ENCODE results near the gene DENND5B. TPM values are rescaled to one million over a fixed set of nuclear protein-coding genes. Genes with fewer than 3 reads are reported as not detected.

DENND5B gene
- total RNA-seq, 1 donor from 2014 or later, result 42.9 TPM

GRCh38 chr12:31362759-31363415 lies 228.0 kb downstream of the DENND5B start:
- no peak for DNase-seq
- no peak overlapping the region for H3K27ac ChIP-seq (replicated peaks)
- peaks cover 8% of the 10 kb centered on the region for H3K27me3 ChIP-seq (ENCODE audit: low read depth)
- H3K36me3 ChIP-seq, result no peaks in the 10 kb centered on the region
- no peak overlapping the region for H3K4me3 ChIP-seq
- no peaks in the 10 kb centered on the region for H3K9me3 ChIP-seq (replicated peaks)
- H3K4me1 ChIP-seq, result no peaks in the 10 kb centered on the region
- TF ChIP-seq, protein P1, sequence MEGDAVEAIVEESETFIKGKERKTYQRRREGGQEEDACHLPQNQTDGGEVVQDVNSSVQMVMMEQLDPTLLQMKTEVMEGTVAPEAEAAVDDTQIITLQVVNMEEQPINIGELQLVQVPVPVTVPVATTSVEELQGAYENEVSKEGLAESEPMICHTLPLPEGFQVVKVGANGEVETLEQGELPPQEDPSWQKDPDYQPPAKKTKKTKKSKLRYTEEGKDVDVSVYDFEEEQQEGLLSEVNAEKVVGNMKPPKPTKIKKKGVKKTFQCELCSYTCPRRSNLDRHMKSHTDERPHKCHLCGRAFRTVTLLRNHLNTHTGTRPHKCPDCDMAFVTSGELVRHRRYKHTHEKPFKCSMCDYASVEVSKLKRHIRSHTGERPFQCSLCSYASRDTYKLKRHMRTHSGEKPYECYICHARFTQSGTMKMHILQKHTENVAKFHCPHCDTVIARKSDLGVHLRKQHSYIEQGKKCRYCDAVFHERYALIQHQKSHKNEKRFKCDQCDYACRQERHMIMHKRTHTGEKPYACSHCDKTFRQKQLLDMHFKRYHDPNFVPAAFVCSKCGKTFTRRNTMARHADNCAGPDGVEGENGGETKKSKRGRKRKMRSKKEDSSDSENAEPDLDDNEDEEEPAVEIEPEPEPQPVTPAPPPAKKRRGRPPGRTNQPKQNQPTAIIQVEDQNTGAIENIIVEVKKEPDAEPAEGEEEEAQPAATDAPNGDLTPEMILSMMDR (IDR thresholded peaks at IDR 0.05; ENCODE audit: borderline replicate concordance), result no peak
- intact Hi-C loops (cut with micrococcal nuclease), result no loop called here

DNA sequence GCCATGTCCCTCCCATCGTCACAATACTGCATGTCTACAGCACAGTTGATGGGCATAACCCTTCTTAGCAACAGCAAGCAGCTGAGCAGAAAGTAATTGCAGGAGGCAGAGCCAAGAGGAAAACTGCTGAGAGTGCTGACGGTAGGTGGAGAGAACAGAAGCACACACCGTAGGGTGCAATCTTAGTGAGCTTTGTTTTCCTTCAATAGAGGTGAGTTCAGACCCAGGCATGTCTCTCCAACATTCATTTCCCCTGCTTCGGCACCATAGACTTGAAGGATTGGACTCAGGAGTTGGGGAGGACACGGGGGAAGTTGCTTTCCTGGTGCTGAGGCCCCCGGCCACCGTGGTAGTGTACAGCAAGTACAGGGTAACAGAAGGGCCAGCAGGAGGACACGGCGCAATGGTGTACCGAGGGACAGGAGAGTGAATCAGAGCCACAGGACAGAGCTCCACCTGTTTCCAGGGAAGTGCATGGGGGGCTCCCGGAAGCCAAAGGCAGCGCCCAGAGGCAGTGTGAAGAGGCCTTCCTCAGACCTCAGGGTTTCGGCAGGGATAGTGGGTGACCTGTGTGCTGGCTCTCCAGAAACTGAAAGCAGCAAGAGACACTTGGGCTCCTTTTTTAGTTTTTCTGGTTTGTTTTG lies 228.7 kb downstream of the DENND5B start:
- Histone ChIP-seq H3K27ac (replicated peaks) (no peak overlapping the region), H3K4me1 (no peaks in the 10 kb centered on the region), H3K9me3 (replicated peaks) (no peaks in the 10 kb centered on the region), H3K4me3 (no peak overlapping the region), H3K27me3 (ENCODE audit: low read depth) (peaks cover 8% of the 10 kb centered on the region), H3K36me3 (no peaks in the 10 kb centered on the region)
- intact Hi-C loops (cut with micrococcal nuclease), result no loop called here
- TF ChIP-seq, protein P1 (IDR thresholded peaks at IDR 0.05; ENCODE audit: borderline replicate concordance), result no peak
- DNase-seq, result no peak

DNA sequence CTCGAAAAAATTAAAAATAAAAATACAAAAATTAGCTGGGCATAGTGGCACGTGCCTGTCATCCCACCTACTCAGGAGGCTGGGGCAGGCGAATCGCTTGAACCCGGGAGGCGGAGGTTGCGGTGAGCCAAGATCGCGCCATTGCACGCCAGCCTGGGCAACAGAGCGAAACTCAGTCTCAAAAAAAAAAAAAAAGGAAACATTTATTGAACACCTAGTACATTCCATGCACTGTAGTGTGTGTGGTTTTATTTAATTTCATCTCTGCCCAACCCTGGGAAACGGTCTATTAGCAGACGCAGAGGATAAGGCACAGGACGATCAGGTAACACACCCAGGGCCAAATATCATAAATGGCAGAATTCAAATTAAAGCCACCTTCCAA lies 229.2 kb downstream of the DENND5B start:
- TF ChIP-seq, protein P1 (IDR thresholded peaks at IDR 0.05; ENCODE audit: borderline replicate concordance), result no peak
- Histone ChIP-seq H3K27me3 (ENCODE audit: low read depth) (peaks cover 8% of the 10 kb centered on the region), H3K9me3 (replicated peaks) (no peaks in the 10 kb centered on the region), H3K4me3 (no peak overlapping the region), H3K36me3 (no peaks in the 10 kb centered on the region), H3K27ac (replicated peaks) (no peak overlapping the region), H3K4me1 (no peaks in the 10 kb centered on the region)
- intact Hi-C loops (cut with micrococcal nuclease), result no loop called here
- no peak for DNase-seq

- TF ChIP-seq, protein P1 (IDR thresholded peaks at IDR 0.05; ENCODE audit: borderline replicate concordance), result no peak
- Histone ChIP-seq H3K27me3 (ENCODE audit: low read depth) (peaks cover 3% of the 10 kb centered on the region), H3K9me3 (replicated peaks) (no peaks in the 10 kb centered on the region), H3K4me1 (no peaks in the 10 kb centered on the region), H3K36me3 (no peaks in the 10 kb centered on the region), H3K27ac (replicated peaks) (no peak overlapping the region), H3K4me3 (no peak overlapping the region)
- intact Hi-C loops (cut with micrococcal nuclease), result no loop called here
- DNase-seq, result no peak
These were observed 235.2 kb downstream of the DENND5B start for GRCh38 chr12:31355747-31356107.

DNA sequence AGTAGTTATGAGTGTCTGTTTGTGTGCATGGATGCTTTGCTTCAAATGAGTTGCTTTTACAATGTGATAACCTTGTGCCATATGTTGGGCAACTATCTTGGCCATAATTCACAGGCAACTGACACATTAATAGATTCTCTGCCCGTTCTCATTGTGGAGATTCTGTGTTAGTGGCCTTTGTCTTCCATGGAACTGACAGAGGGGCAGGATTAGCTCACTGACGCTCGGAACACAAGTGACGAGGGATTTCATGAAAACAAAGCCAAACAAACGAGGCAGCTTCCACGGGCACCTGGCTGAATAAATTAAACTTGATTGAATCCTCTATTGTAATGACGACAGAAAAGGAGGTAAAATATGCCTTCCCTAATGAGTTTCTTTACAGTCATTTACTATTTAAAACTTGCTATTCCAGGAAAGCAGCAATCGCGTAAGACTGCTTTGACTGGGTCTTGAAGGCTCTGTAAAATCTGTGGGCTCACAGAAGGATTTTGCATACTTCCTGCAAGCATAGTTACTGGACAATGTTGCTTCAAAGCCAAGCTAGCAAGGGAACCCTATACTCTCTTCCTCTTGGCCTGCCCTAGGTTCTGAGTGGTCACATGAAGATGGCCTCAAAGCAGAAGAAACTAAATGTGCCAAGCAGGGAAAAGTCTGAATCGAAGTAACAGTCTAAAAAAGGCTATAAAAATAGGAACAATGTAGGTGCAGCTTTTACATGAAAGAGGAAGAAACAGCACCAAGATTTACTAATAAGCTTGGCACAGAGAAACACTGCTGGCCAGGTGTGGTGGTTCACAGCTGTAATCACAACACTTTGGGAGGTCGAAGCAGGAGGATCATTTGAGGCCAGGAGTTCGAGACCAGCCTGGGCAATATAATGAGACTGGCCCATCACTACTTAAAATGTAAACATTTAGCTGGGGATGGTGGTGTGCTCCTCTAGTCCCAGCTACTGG lies 236.9 kb downstream of the DENND5B start:
- Histone ChIP-seq H3K9me3 (replicated peaks) (no peaks in the 10 kb centered on the region), H3K4me3 (no peak overlapping the region), H3K4me1 (no peaks in the 10 kb centered on the region), H3K36me3 (no peaks in the 10 kb centered on the region), H3K27ac (replicated peaks) (no peak overlapping the region), H3K27me3 (ENCODE audit: low read depth) (no peaks in the 10 kb centered on the region)
- DNase-seq, result no peak
- intact Hi-C loops (cut with micrococcal nuclease), result no loop called here
- TF ChIP-seq, protein P1 (IDR thresholded peaks at IDR 0.05; ENCODE audit: borderline replicate concordance), result no peak
